KMS-11 (cell line): ENCODE measurements around the gene DDI1.

Source experiments
- H2AFZ ChIP-seq: fragments of 200-600 bp; sonication (generic); 2 replicates; pipeline ENCODE4 v1.6.1; 2016; ENCODE audit warnings: antibody characterized with exemption, mixed run types, low read depth
- H3K27ac ChIP-seq: fragments of 200-600 bp; sonication (generic); 2 replicates; pipeline ENCODE4 v1.6.1; 2016; ENCODE audit warnings: mild to moderate bottlenecking, mixed run types
- H3K27me3 ChIP-seq: fragments of 200-600 bp; sonication (generic); 2 replicates; pipeline ENCODE4 v1.6.1; 2017; ENCODE audit warnings: mild to moderate bottlenecking, low read depth, mixed run types, moderate library complexity; ENCODE audit not compliant: insufficient read depth
- H3K36me3 ChIP-seq: fragments of 200-600 bp; sonication (generic); 2 replicates; pipeline ENCODE4 v1.6.1; 2017; ENCODE audit warnings: mild to moderate bottlenecking, mixed run types; ENCODE audit not compliant: insufficient read depth
- H3K4me1 ChIP-seq: fragments of 200-600 bp; sonication (generic); 2 replicates; pipeline ENCODE4 v1.6.1; 2016; ENCODE audit warnings: mild to moderate bottlenecking, low read depth, mixed run types; ENCODE audit not compliant: poor library complexity, severe bottlenecking
- H3K4me2 ChIP-seq: fragments of 200-600 bp; sonication (generic); 2 replicates; pipeline ENCODE4 v1.7.0; 2016; ENCODE audit warnings: mild to moderate bottlenecking, mixed run types
- H3K4me3 ChIP-seq: fragments of 200-600 bp; sonication (generic); IDR thresholded peaks from 2 replicates; pipeline ENCODE4 v1.6.1; 2017; ENCODE audit warnings: low read depth, low read length, mixed read lengths; ENCODE audit not compliant: insufficient read depth
- H3K79me2 ChIP-seq: fragments of 200-600 bp; sonication (generic); 2 replicates; pipeline ENCODE4 v1.6.1; 2016; ENCODE audit warnings: low read depth, mixed run types; ENCODE audit not compliant: insufficient read depth
- H3K9ac ChIP-seq: fragments of 200-600 bp; sonication (generic); 2 replicates; pipeline ENCODE4 v1.6.1; 2016; ENCODE audit warnings: mild to moderate bottlenecking, mixed run types
- H4K20me1 ChIP-seq: fragments of 200-600 bp; sonication (generic); 2 replicates; pipeline ENCODE4 v1.6.1; 2016; ENCODE audit warnings: mild to moderate bottlenecking, mixed run types; ENCODE audit not compliant: insufficient read depth
- TF ChIP-seq, protein P1 (sequence below): fragments of 200-600 bp; sonication (generic); conservative IDR thresholded peaks from 2 replicates; pipeline ENCODE4 v1.6.1; 2017; ENCODE audit warnings: low read depth, mild to moderate bottlenecking, antibody characterized with exemption, low read length, moderate library complexity, mixed read lengths

The DDI1 gene

DNA sequence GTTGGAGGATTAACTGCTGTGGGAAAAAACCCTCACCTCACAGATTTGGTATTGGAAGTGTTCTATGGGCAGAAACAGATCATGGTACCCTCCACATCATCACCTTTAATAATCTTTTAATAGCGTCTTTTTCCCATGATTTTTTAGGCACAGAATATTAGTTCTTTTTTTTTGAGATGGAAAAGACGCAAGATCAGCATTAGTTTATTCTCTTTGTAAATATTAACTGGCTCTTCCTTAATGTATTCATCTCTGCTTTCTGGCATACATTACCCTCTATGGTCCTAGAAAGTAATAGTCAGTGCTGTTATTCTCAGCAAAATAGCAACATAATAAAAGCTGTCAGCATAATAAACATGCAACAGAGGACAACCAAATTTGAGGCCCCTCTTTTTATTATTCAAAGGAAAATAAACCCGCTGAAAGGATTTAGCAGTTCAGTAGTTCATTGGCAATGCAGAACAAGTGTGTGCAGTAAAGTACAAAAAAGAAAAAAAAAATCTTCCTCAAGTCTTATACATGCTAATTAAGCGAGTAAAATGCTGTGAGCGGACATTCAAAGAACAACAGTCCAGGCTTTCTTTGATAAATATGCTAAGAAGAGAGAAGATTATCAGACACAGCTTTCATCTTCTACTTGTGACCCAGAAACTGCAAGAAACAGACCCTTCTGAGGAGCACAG lies 37.5 kb upstream of the DDI1 start:
- H3K4me1 ChIP-seq: no peaks in the 10 kb centered on the region
- no peak overlapping the region for H3K4me2 ChIP-seq
- H2AFZ ChIP-seq: no peak overlapping the region
- no peaks in the 10 kb centered on the region for H3K79me2 ChIP-seq
- H3K27me3 ChIP-seq: no peaks in the 10 kb centered on the region
- no peaks in the 10 kb centered on the region for H4K20me1 ChIP-seq
- TF ChIP-seq, protein P1, sequence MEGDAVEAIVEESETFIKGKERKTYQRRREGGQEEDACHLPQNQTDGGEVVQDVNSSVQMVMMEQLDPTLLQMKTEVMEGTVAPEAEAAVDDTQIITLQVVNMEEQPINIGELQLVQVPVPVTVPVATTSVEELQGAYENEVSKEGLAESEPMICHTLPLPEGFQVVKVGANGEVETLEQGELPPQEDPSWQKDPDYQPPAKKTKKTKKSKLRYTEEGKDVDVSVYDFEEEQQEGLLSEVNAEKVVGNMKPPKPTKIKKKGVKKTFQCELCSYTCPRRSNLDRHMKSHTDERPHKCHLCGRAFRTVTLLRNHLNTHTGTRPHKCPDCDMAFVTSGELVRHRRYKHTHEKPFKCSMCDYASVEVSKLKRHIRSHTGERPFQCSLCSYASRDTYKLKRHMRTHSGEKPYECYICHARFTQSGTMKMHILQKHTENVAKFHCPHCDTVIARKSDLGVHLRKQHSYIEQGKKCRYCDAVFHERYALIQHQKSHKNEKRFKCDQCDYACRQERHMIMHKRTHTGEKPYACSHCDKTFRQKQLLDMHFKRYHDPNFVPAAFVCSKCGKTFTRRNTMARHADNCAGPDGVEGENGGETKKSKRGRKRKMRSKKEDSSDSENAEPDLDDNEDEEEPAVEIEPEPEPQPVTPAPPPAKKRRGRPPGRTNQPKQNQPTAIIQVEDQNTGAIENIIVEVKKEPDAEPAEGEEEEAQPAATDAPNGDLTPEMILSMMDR: no peak
- no peak overlapping the region for H3K4me3 ChIP-seq
- H3K27ac ChIP-seq: no peak overlapping the region
- H3K9ac ChIP-seq: no peak overlapping the region
- no peaks in the 10 kb centered on the region for H3K36me3 ChIP-seq

DNA sequence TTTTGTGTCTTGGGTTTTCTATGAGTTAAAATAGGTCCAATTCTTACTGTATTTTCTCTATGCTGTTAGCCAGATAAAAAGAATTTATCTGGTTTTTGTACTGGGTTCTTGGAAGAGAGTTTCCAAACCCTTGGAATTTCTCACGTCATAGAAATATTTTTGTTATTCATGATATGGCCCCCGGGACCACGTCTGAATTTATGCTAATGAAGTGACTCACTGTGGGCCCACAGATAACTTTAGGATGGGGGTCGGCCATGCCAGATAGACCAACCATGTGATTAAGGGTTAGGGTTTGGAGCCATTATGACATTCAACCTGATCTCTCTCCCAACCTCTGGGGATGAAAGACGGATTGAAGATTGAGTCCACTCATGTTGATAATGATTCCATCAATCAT lies 35.6 kb upstream of the DDI1 start:
- H2AFZ ChIP-seq: no peak overlapping the region
- no peak overlapping the region for H3K27ac ChIP-seq
- no peaks in the 10 kb centered on the region for H3K27me3 ChIP-seq
- H3K9ac ChIP-seq: no peak overlapping the region
- no peaks in the 10 kb centered on the region for H3K36me3 ChIP-seq
- no peaks in the 10 kb centered on the region for H3K4me1 ChIP-seq
- no peak overlapping the region for H3K4me2 ChIP-seq
- no peak overlapping the region for H3K4me3 ChIP-seq
- TF ChIP-seq, protein P1: no peak
- no peaks in the 10 kb centered on the region for H4K20me1 ChIP-seq
- H3K79me2 ChIP-seq: no peaks in the 10 kb centered on the region

DNA sequence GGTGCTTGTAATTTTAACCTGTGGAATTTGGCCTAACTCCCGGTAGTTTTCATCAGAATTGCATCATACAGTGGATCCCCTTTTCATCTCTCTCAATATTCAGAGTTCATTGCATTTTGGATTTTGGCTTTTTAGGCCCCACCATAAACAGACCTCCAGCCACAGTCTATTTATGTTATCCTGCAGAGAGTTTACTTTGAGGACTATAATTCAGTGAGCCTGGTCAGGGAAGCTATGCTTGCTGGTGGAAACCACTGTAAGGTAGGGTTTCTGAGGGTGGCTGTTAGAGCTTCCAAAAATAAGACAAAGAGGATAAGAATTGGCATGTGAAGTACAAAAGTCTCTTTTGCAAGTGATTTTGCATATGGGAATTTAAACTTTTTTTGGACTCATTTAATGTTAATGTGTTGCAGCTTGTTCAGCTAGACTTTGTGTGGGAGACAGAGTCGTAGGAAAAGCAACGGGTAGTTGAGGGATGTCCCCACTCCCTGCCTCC lies 34.8 kb upstream of the DDI1 start:
- H3K4me3 ChIP-seq: no peak overlapping the region
- no peaks in the 10 kb centered on the region for H3K36me3 ChIP-seq
- H4K20me1 ChIP-seq: no peaks in the 10 kb centered on the region
- no peaks in the 10 kb centered on the region for H3K79me2 ChIP-seq
- no peak overlapping the region for H3K4me2 ChIP-seq
- H3K27me3 ChIP-seq: no peaks in the 10 kb centered on the region
- TF ChIP-seq, protein P1: no peak
- no peak overlapping the region for H3K27ac ChIP-seq
- no peaks in the 10 kb centered on the region for H3K4me1 ChIP-seq
- H2AFZ ChIP-seq: no peak overlapping the region
- no peak overlapping the region for H3K9ac ChIP-seq

DNA sequence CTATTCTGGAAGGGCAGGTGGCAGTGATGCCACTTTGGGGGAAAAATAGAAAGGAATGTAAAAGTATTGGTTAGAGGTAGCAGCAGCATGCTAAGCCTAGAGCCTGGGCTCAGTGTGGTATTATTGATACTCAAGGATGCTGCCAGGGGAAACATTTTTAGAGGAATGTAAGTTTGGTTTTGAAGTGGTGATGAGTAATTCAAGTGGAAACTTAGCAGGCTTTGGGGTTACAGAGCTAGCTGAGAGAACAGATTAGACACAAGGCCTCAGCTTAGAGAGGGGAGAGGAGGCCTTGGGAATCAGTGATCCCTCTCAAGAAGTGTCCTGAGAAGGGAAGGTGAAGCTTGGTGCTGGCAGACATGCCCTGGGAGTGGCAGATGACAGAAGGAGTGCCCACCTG lies 32.9 kb upstream of the DDI1 start:
- no peak overlapping the region for H3K27ac ChIP-seq
- H3K4me1 ChIP-seq: no peaks in the 10 kb centered on the region
- no peak overlapping the region for H3K4me3 ChIP-seq
- TF ChIP-seq, protein P1: no peak
- H3K79me2 ChIP-seq: no peaks in the 10 kb centered on the region
- H3K36me3 ChIP-seq: no peaks in the 10 kb centered on the region
- H3K4me2 ChIP-seq: no peak overlapping the region
- no peak overlapping the region for H3K9ac ChIP-seq
- H3K27me3 ChIP-seq: no peaks in the 10 kb centered on the region
- no peaks in the 10 kb centered on the region for H4K20me1 ChIP-seq
- no peak overlapping the region for H2AFZ ChIP-seq
